NB4 (cell line): ENCODE measurements around the gene TGFBR2.

ENCODE experiments used
- TF ChIP-seq, protein P1 (sequence below): IDR thresholded peaks from one replicate; pipeline ENCODE4 v1.5.1; 2012; ENCODE audit warnings: low read depth, low read length
- TF ChIP-seq, protein P2 (sequence below): IDR thresholded peaks from 2 replicates; pipeline ENCODE4 v1.6.1; 2011; ENCODE audit warnings: low read depth, low read length

- TF ChIP-seq, protein P1, sequence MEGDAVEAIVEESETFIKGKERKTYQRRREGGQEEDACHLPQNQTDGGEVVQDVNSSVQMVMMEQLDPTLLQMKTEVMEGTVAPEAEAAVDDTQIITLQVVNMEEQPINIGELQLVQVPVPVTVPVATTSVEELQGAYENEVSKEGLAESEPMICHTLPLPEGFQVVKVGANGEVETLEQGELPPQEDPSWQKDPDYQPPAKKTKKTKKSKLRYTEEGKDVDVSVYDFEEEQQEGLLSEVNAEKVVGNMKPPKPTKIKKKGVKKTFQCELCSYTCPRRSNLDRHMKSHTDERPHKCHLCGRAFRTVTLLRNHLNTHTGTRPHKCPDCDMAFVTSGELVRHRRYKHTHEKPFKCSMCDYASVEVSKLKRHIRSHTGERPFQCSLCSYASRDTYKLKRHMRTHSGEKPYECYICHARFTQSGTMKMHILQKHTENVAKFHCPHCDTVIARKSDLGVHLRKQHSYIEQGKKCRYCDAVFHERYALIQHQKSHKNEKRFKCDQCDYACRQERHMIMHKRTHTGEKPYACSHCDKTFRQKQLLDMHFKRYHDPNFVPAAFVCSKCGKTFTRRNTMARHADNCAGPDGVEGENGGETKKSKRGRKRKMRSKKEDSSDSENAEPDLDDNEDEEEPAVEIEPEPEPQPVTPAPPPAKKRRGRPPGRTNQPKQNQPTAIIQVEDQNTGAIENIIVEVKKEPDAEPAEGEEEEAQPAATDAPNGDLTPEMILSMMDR, result no peak
- TF ChIP-seq, protein P2, sequence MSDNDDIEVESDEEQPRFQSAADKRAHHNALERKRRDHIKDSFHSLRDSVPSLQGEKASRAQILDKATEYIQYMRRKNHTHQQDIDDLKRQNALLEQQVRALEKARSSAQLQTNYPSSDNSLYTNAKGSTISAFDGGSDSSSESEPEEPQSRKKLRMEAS, result no peak
Measured at GRCh38 chr3:30641416-30642251, 35.2 kb downstream of the TGFBR2 start.
